ENCODE results near the gene CLEC2D.
"Not testable (repeated sequence)": the region's sequence is repeated elsewhere in the genome, so short reads cannot be mapped to it uniquely, and the experiment has no call there.

CLEC2D gene

GRCh38 chr12:9731393-9731792, 61.9 kb downstream of the CLEC2D start:
- no peak for DNase-seq

DNA sequence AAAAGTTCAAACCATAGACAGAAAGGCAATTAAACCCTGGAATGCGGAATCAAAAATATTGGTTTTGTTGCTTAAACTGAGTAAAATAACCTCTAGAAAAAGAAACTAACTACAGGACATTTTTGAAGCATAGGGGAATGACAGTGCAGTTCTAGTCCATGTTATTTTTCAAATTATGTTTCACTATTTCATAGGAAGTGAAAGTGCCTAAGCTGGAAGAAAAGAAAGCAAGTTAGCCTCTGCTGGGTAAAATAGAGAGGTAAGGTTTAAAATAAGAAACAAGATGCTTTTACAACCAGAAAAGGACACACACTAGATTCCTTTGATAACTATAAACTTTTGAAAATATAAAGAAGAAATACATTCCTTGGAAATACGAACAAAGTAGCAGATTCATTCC, 62.3 kb downstream of the CLEC2D start:
- DNase-seq, result no peak

DNA sequence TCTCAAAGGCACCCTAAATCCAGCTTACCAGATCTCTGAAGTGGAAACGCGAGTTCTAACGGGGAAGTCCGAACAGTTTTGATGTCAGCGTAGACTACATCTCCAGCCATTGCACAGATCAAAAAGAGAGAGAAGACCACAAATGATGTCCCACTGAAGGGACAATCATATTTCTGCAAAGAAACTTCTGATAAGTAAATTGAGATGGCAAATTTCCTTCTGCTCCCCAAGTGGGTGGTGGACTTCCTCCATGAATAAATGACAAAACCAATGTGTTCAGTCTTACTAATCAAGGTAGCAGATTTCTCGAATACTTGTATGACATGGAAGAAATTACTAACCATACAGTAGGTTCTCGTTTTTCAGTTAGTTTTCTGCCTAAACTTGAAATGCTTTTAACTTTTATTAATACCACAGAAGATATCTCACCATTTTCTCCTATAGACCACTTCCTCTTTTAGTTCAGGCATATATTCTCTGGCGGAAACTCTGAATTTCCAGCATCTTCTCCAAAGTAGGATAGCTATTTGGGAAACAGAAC, 63.5 kb downstream of the CLEC2D start, which contains the start of gene CLECL1:
Gene CLECL1, minus strand, starts transcription at position 177 of the 541 bp plus-strand sequence.
- no peak for DNase-seq

- no peak for DNase-seq
Observed at GRCh38 chr12:9735601-9736000, 66.1 kb downstream of the CLEC2D start.

GRCh38 chr12:9736936-9737705, 67.6 kb downstream of the CLEC2D start:
- no peak for DNase-seq

DNA sequence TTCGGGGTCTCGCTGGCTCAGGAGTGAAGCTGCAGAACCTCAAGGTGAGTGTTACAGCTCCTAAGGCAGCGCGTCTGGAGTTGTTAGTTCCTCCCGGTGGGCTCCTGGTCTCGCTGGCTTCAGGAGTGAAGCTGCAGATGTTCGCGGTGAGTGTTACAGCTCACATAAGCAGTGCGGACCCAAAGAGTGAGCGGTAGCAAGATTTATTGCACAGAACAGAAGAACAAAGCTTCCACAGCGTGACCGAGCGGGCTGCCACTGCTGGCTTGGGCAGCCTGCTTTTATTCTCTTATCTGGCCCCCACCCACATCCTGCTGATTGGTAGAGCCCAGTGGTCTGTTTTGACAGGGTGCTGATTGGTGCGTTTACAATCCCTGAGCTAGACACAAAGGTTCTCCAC, 69.4 kb downstream of the CLEC2D start:
- DNase-seq, result not testable (repeated sequence)

- peak in 1 of 2 experiments; percentile 30 for DNase-seq
Observed at GRCh38 chr12:9739404-9740105, 70.0 kb downstream of the CLEC2D start.

DNA sequence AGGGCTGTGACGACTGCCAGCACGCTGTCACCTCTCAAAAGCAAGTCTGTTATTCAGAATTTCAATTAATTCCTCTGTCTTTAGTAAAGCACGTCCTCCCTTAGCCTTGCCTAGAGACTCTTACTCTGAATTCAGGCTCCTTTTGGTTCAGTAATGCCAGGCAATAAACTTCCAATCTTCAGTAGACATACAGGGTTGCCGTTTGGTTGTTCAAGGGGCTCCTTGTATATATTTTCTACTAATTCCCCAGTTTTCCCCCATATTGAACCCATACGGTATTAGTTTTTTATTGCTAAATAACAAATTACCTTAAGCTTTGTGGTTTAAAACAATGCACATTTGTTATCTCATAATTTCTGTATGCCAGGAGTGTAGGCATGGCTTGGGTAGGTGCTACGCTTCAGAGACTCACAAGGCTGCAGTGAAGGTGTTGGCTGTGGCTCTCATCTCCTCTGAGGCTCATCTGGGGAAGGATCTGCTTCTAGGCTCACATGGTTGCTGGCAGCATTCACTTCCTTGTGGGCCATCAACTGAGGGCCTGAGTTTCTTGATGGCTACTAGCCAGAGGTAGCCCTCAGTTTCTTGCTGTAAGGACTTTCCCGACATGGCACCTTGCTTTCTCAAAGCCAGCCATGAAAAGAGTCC, 70.7 kb downstream of the CLEC2D start:
- DNase-seq, result no peak

DNA sequence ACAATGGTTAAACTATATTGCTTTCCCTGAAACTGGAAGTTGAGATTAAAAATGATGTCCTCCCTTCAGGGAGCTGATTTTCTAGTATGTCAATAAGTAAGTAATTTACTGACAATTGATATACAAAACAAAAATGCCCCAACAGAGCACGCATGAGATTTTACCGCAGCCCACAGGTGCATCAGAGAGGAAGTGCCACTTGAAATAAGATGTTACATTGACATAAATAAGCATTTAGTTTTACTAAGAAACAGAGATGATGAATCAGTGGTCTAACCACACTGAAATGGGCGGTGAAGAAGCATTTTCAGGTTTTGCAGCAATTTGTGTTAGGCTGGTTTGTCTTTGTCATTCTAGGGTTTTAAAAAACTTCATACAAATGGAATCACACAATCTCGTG, 72.2 kb downstream of the CLEC2D start:
- no peak for DNase-seq

DNA sequence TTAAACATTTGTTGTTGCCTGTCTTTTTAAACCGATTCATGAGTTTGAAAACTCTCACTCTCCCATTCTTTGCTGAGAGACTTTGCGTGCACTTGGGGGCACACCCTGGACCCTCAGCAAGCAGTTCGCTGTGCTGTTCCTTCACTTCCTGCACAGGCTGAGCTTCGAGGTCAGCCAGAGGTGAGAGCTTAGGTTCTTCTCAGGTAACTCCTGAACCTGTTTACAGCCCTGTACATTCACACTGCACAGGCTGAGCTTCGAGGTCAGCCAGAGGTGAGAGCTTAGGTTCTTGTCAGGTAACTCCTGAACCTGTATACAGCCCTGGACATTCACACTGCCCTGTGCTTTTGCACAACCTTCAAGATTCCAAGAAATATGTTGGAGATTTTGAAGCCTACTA, 73.1 kb downstream of the CLEC2D start:
- DNase-seq, result no peak

DNA sequence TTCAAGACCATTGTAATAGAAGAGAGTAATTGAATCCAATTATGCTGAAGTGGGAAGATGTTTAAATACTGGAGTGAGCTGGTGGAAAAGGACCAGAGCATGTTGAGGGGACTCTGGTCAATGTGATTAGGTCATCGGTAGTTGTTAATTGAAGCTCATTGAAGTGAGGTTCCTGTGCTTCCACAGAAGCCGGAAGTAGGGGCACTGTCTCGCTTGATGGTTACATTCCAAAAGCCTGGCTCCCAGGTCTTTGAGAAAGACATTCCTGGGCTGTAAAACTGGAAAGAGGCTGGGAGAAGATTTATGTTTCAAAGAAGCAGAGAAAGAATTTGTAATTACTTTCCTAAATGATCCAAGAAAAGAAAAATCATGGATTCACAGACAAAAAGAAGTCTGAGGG, 75.7 kb downstream of the CLEC2D start:
- no peak for DNase-seq

Measured in NCI-H1930 (cell line).